ENCODE measurements around the gene PRKCZ.

PRKCZ gene

GRCh38 chr1:2053784-2054376, 3.7 kb downstream of the PRKCZ start:
- H3K36me3 ChIP-seq (ENCODE audit: control insufficient read depth in 2 of 2, insufficient read depth in 2 of 2, low read length in 2 of 2): no peaks in the 10 kb centered on the region
- H3K9me3 ChIP-seq (ENCODE audit: control insufficient read depth in 2 of 2, low read length in 2 of 2): no peaks in the 10 kb centered on the region
- H3K27me3 ChIP-seq (ENCODE audit: control insufficient read depth in 1 of 2, insufficient read depth in 2 of 2, low read length in 2 of 2): peaks cover 14 to 31% of the 10 kb centered on the region in 2 donors
- no peak overlapping the region for H3K27ac ChIP-seq (ENCODE audit: low read length)
- peaks cover 3% of the 10 kb centered on the region for H3K4me1 ChIP-seq (ENCODE audit: control insufficient read depth, insufficient read depth, low read length)
- no peak overlapping the region for H3K9ac ChIP-seq (ENCODE audit: low read length in 2 of 2)
- no peak overlapping the region for H3K4me3 ChIP-seq (ENCODE audit: low read length in 2 of 2)

DNA sequence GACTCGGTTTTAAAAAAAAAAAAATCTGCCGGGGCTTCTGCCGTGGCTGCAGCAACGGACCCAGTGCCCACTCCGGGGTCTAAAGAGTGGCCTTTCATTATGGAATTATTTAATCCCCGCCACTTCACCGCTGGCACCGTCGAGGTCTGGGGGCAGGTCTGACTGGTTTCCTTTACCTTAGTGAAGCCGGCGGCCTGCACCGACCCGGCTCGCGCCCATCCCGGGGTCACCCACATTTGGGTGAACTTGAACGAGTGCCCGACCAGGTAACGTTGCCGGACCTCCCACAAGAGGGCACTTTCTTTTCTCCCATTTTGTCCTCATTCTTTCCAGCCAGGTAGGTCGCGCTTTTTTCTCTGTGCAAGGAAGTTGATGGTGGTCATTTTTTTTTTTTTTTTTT, 4.3 kb downstream of the PRKCZ start:
- Histone ChIP-seq H3K4me3 (ENCODE audit: low read length in 2 of 2) (no peak overlapping the region), H3K4me1 (ENCODE audit: control insufficient read depth, insufficient read depth, low read length) (peaks cover 3% of the 10 kb centered on the region), H3K9me3 (ENCODE audit: control insufficient read depth in 2 of 2, low read length in 2 of 2) (no peaks in the 10 kb centered on the region), H3K27ac (ENCODE audit: low read length) (no peak overlapping the region), H3K27me3 (ENCODE audit: control insufficient read depth in 1 of 2, insufficient read depth in 2 of 2, low read length in 2 of 2) (peaks cover 7 to 24% of the 10 kb centered on the region in 2 donors), H3K36me3 (ENCODE audit: control insufficient read depth in 2 of 2, insufficient read depth in 2 of 2, low read length in 2 of 2) (no peaks in the 10 kb centered on the region), H3K9ac (ENCODE audit: low read length in 2 of 2) (no peak overlapping the region)

GRCh38 chr1:2055911-2056575, 5.8 kb downstream of the PRKCZ start:
- Histone ChIP-seq H3K4me3 (ENCODE audit: low read length in 2 of 2) (no peak overlapping the region), H3K9ac (ENCODE audit: low read length in 2 of 2) (no peak overlapping the region), H3K27ac (ENCODE audit: low read length) (no peak overlapping the region), H3K9me3 (ENCODE audit: control insufficient read depth in 2 of 2, low read length in 2 of 2) (no peaks in the 10 kb centered on the region), H3K36me3 (ENCODE audit: control insufficient read depth in 2 of 2, insufficient read depth in 2 of 2, low read length in 2 of 2) (no peaks in the 10 kb centered on the region), H3K4me1 (ENCODE audit: control insufficient read depth, insufficient read depth, low read length) (no peaks in the 10 kb centered on the region), H3K27me3 (ENCODE audit: control insufficient read depth in 1 of 2, insufficient read depth in 2 of 2, low read length in 2 of 2) (peaks cover 7 to 11% of the 10 kb centered on the region in 2 donors)

GRCh38 chr1:2056955-2057590, 6.9 kb downstream of the PRKCZ start:
- Histone ChIP-seq H3K27ac (ENCODE audit: low read length) (no peak overlapping the region), H3K4me3 (ENCODE audit: low read length in 2 of 2) (no peak overlapping the region), H3K9ac (ENCODE audit: low read length in 2 of 2) (no peak overlapping the region), H3K9me3 (ENCODE audit: control insufficient read depth in 2 of 2, low read length in 2 of 2) (no peaks in the 10 kb centered on the region), H3K27me3 (ENCODE audit: control insufficient read depth in 1 of 2, insufficient read depth in 2 of 2, low read length in 2 of 2) (peaks cover 1 to 3% of the 10 kb centered on the region in 2 donors), H3K36me3 (ENCODE audit: control insufficient read depth in 2 of 2, insufficient read depth in 2 of 2, low read length in 2 of 2) (no peaks in the 10 kb centered on the region), H3K4me1 (ENCODE audit: control insufficient read depth, insufficient read depth, low read length) (no peaks in the 10 kb centered on the region)

DNA sequence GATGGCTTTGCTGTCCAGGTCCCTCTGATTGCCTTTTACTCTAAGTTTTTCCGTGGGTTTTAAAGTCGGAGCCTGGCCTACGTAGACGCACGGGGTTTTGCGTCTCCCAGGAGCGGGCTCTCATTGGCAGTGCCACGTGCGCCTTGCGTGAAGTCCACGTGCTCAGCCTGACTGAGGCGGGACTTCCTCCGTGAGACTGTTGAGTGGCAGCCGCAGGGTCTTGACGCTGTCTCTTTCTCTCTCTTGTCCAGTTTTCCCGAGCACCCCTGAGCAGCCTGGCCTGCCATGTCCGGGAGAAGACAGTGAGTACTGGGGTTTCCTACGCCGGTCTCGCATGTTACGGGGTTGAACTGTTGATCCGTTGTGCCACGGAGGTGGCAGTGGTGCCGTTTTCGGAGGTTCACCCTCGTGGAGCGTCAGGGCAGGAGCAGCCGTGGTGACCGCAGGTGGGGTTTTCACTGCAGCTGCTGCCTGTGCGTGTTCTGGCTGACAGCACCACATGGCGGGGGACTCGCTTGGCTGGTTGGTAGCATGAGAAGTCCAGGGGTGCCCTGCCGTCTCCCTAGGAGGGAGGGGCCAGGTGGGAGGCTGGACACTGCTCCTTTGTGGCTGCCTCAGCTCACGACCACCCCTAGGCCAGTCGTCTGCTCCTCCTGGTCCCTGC, 9.2 kb downstream of the PRKCZ start:
- Histone ChIP-seq H3K9me3 (ENCODE audit: control insufficient read depth in 2 of 2, low read length in 2 of 2) (peaks cover under 1 to 1% of the 10 kb centered on the region in 2 donors), H3K4me1 (ENCODE audit: control insufficient read depth, insufficient read depth, low read length) (no peaks in the 10 kb centered on the region), H3K27me3 (ENCODE audit: control insufficient read depth in 1 of 2, insufficient read depth in 2 of 2, low read length in 2 of 2) (peaks cover 0 to 2% of the 10 kb centered on the region in 2 donors), H3K9ac (ENCODE audit: low read length in 2 of 2) (no peak overlapping the region), H3K36me3 (ENCODE audit: control insufficient read depth in 2 of 2, insufficient read depth in 2 of 2, low read length in 2 of 2) (no peaks in the 10 kb centered on the region), H3K27ac (ENCODE audit: low read length) (no peak overlapping the region), H3K4me3 (ENCODE audit: low read length in 2 of 2) (no peak overlapping the region)

- Histone ChIP-seq H3K9me3 (ENCODE audit: control insufficient read depth in 2 of 2, low read length in 2 of 2) (peaks cover 3 to 5% of the 10 kb centered on the region in 2 donors), H3K27ac (ENCODE audit: low read length) (no peak overlapping the region), H3K9ac (ENCODE audit: low read length in 2 of 2) (no peak overlapping the region), H3K4me1 (ENCODE audit: control insufficient read depth, insufficient read depth, low read length) (no peaks in the 10 kb centered on the region), H3K36me3 (ENCODE audit: control insufficient read depth in 2 of 2, insufficient read depth in 2 of 2, low read length in 2 of 2) (no peaks in the 10 kb centered on the region), H3K4me3 (ENCODE audit: low read length in 2 of 2) (no peak overlapping the region), H3K27me3 (ENCODE audit: control insufficient read depth in 1 of 2, insufficient read depth in 2 of 2, low read length in 2 of 2) (peaks cover 0 to 2% of the 10 kb centered on the region in 2 donors)
Observed at GRCh38 chr1:2060072-2060471, 9.9 kb downstream of the PRKCZ start.

DNA sequence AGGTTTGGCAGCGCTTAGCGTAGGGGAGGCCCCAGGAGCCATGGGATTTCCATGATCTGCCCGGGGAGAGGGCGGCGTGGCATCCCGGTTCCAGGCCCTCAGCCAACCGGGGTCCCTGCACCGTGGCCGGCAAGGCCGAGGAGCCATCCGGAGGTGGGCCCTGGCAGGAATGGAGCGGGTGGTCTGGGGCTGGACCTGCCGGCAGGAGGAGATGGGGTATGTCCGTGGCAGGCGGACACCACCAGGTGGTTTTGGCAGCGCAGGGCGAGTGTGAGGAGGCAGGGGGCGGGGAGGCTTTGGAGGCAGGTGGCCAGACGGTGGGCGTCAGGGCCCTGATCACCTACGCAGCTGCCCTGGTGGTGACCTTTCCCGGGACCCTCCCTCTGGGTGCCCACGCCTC, 10.3 kb downstream of the PRKCZ start:
- H3K4me3 ChIP-seq (ENCODE audit: low read length in 2 of 2): no peak overlapping the region
- H3K4me1 ChIP-seq (ENCODE audit: control insufficient read depth, insufficient read depth, low read length): no peaks in the 10 kb centered on the region
- H3K27me3 ChIP-seq (ENCODE audit: control insufficient read depth in 1 of 2, insufficient read depth in 2 of 2, low read length in 2 of 2): peaks cover 0 to 2% of the 10 kb centered on the region in 2 donors
- H3K27ac ChIP-seq (ENCODE audit: low read length): no peak overlapping the region
- H3K9ac ChIP-seq (ENCODE audit: low read length in 2 of 2): no peak overlapping the region
- peaks cover 3 to 5% of the 10 kb centered on the region in 2 donors for H3K9me3 ChIP-seq (ENCODE audit: control insufficient read depth in 2 of 2, low read length in 2 of 2)
- H3K36me3 ChIP-seq (ENCODE audit: control insufficient read depth in 2 of 2, insufficient read depth in 2 of 2, low read length in 2 of 2): no peaks in the 10 kb centered on the region

DNA sequence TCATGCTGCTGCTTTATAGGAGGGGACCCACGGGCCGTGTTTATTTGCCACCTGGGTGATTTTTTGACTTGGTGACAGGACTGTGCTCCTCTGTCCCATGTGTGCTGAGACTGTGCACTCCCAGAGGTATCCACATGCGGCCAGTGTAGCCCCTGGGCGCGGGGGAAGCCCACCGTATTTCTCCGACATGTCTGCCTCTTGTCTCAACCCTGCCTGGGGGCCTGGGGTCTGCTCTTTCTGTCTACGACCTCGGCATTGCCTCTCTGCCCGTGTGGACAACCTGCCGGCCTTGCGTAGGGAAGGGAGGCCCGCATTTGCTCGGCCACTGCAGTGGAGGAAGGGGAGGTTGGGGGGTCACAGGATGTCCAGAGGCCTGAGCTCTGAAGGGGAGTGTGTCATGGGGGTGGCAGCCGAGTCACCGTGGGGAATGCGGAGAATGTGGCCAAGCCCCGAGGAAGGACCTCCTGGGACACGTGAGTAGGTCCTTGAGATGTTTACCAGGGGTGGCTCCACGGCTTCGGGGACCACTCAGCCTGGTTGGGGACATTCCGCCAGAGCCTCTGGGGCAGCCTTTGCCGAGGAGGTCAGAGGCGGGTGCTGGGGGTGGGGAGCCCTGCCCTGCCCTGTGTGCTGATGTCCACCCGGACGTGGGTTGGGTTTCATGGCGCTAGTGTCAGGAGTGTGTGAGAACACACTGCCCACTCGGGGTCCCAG, 11.0 kb downstream of the PRKCZ start:
- no peaks in the 10 kb centered on the region for H3K4me1 ChIP-seq (ENCODE audit: control insufficient read depth, insufficient read depth, low read length)
- H3K9ac ChIP-seq (ENCODE audit: low read length in 2 of 2): no peak overlapping the region
- H3K27me3 ChIP-seq (ENCODE audit: control insufficient read depth in 1 of 2, insufficient read depth in 2 of 2, low read length in 2 of 2): peaks cover 0 to 2% of the 10 kb centered on the region in 2 donors
- no peaks in the 10 kb centered on the region for H3K36me3 ChIP-seq (ENCODE audit: control insufficient read depth in 2 of 2, insufficient read depth in 2 of 2, low read length in 2 of 2)
- no peak overlapping the region for H3K27ac ChIP-seq (ENCODE audit: low read length)
- no peak overlapping the region for H3K4me3 ChIP-seq (ENCODE audit: low read length in 2 of 2)
- H3K9me3 ChIP-seq (ENCODE audit: control insufficient read depth in 2 of 2, low read length in 2 of 2): peaks cover 3 to 5% of the 10 kb centered on the region in 2 donors

DNA sequence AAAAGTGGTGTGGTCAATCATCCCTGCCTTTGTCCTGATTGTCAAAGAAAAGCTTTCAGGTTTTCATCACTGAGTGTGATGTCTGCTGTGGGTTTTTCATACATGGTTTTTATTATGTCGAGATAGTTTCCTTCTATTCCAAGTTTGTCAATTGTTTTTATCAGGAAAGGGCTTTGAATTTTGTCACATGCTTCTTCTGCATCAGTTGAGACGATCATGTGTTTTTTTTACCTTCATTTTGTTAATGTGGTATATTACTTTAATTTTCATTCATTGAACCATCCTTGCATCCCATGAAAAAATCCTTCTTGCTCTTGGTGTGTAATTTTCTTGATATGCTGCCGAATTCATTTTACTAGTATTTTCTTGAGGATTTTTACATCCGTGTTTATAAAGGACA, 15.5 kb downstream of the PRKCZ start:
- Histone ChIP-seq H3K9me3 (ENCODE audit: control insufficient read depth in 2 of 2, low read length in 2 of 2) (peaks cover 3 to 5% of the 10 kb centered on the region in 2 donors), H3K4me1 (ENCODE audit: control insufficient read depth, insufficient read depth, low read length) (no peaks in the 10 kb centered on the region), H3K36me3 (ENCODE audit: control insufficient read depth in 2 of 2, insufficient read depth in 2 of 2, low read length in 2 of 2) (no peaks in the 10 kb centered on the region), H3K9ac (ENCODE audit: low read length in 2 of 2) (no peak overlapping the region), H3K27me3 (ENCODE audit: control insufficient read depth in 1 of 2, insufficient read depth in 2 of 2, low read length in 2 of 2) (peaks cover 3 to 5% of the 10 kb centered on the region in 2 donors), H3K27ac (ENCODE audit: low read length) (no peak overlapping the region), H3K4me3 (ENCODE audit: low read length in 2 of 2) (no peak overlapping the region)

- Histone ChIP-seq H3K4me1 (ENCODE audit: control insufficient read depth, insufficient read depth, low read length) (no peaks in the 10 kb centered on the region), H3K36me3 (ENCODE audit: control insufficient read depth in 2 of 2, insufficient read depth in 2 of 2, low read length in 2 of 2) (no peaks in the 10 kb centered on the region), H3K4me3 (ENCODE audit: low read length in 2 of 2) (no peak overlapping the region), H3K27ac (ENCODE audit: low read length) (no peak overlapping the region), H3K9me3 (ENCODE audit: control insufficient read depth in 2 of 2, low read length in 2 of 2) (peaks cover 3 to 5% of the 10 kb centered on the region in 2 donors), H3K27me3 (ENCODE audit: control insufficient read depth in 1 of 2, insufficient read depth in 2 of 2, low read length in 2 of 2) (peaks cover 3 to 7% of the 10 kb centered on the region in 2 donors), H3K9ac (ENCODE audit: low read length in 2 of 2) (no peak overlapping the region)
Observed at GRCh38 chr1:2067393-2067792, 17.2 kb downstream of the PRKCZ start.
